CD4-positive, CD25-positive, alpha-beta regulatory T cell (primary cell): ENCODE measurements around the gene MSANTD2. TPM values are rescaled to one million over a fixed set of nuclear protein-coding genes. Genes with fewer than 3 reads are reported as not detected.

Experiments used
- ATAC-seq, 2 donors: fragments of 150-1000 bp; cut with Tn5 transposase; one replicate each; pipeline ENCODE4 v1.10.0; 2021; ENCODE audit warnings: low read depth in 2 of 2, moderate number of reproducible peaks in 2 of 2, moderate library complexity in 1 of 2
- DNase-seq, 3 donors: peaks; one replicate each; pipeline versions ENCODE4 v3.0.0 to v3.0.0-alpha.2; 2012 to 2022; ENCODE audit warnings: mixed read lengths in 1 of 3
- H3K27ac ChIP-seq: one replicate; pipeline ENCODE4 v1.7.0; 2013; ENCODE audit warnings: mild to moderate bottlenecking, low read length; ENCODE audit not compliant: insufficient read depth, poor library complexity, severe bottlenecking
- H3K27me3 ChIP-seq: one replicate; pipeline ENCODE4 v1.7.0; 2013; ENCODE audit warnings: low read length; ENCODE audit not compliant: control insufficient read depth, insufficient read depth
- H3K36me3 ChIP-seq: one replicate; pipeline ENCODE4 v1.7.0; 2013; ENCODE audit warnings: mild to moderate bottlenecking, low read length, moderate library complexity; ENCODE audit not compliant: control insufficient read depth, insufficient read depth
- H3K4me1 ChIP-seq: 2 replicates; pipeline ENCODE4 v1.7.0; 2013; ENCODE audit warnings: mild to moderate bottlenecking, low read length; ENCODE audit not compliant: insufficient read depth, control insufficient read depth, poor library complexity, severe bottlenecking
- H3K4me3 ChIP-seq: one replicate; pipeline ENCODE4 v1.7.0; 2013; ENCODE audit warnings: low read depth, mild to moderate bottlenecking, low read length, moderate library complexity
- H3K9me3 ChIP-seq, 2 experiments: 1 replicate in 1 of 2; 2 replicates in 1 of 2; pipeline ENCODE4 v1.7.0; 2013; ENCODE audit warnings: low read length in 2 of 2, mild to moderate bottlenecking in 1 of 2, moderate library complexity in 1 of 2; ENCODE audit not compliant: control insufficient read depth in 2 of 2
- H3K27ac Mint-ChIP-seq, 3 donors: one replicate each; pipeline ENCODE4 v1.8.0; 2020 to 2022; ENCODE audit warnings: mild to moderate bottlenecking in 3 of 3, mixed read lengths in 3 of 3, moderate library complexity in 2 of 3
- H3K27me3 Mint-ChIP-seq: one replicate; pipeline ENCODE4 v1.8.0; 2022; ENCODE audit warnings: mild to moderate bottlenecking, mixed read lengths
- H3K36me3 Mint-ChIP-seq: one replicate; pipeline ENCODE4 v1.8.0; 2020; ENCODE audit warnings: mixed read lengths
- H3K4me1 Mint-ChIP-seq, 4 donors: one replicate each; pipeline ENCODE4 v1.8.0; 2020 to 2022; ENCODE audit warnings: mixed read lengths in 4 of 4, mild to moderate bottlenecking in 1 of 4
- H3K4me3 Mint-ChIP-seq, 4 donors: one replicate each; pipeline ENCODE4 v1.8.0; 2020 to 2022; ENCODE audit warnings: mild to moderate bottlenecking in 4 of 4, mixed read lengths in 4 of 4, moderate library complexity in 3 of 4
- H3K9me3 Mint-ChIP-seq, 7 donors: one replicate each; pipeline ENCODE4 v1.8.0; 2020 to 2022; ENCODE audit warnings: mixed read lengths in 7 of 7, mild to moderate bottlenecking in 3 of 7, moderate library complexity in 2 of 7
- polyA plus RNA-seq, 4 donors: library from polyadenylated mRNA; unstranded; fragments of 300-500 nt; fragmentation: Illumina TruSeq; gene quantifications; one replicate each; pipeline ENCODE4 v1.2.3, GENCODE V29; 2021
- total RNA-seq: library from RNA; stranded (reverse); gene quantifications from one replicate; pipeline ENCODE4 v1.2.3, GENCODE V29; 2022

MSANTD2 gene
- total and polyA plus RNA-seq, 5 donors from 2014 or later: 1.9 to 10.0 (median 4.2) TPM

GRCh38 chr11:124761301-124762104, 38.7 kb downstream of the MSANTD2 start:
- H3K36me3 ChIP-seq: no peaks in the 10 kb centered on the region
- no peak for DNase-seq

GRCh38 chr11:124760806-124761205, 39.4 kb downstream of the MSANTD2 start:
- Mint-ChIP-seq H3K36me3 (peaks cover 3% of the 10 kb centered on the region), H3K4me3 (peak overlapping the region in 2 of 4 donors; percentile 23 to 88), H3K9me3 (peaks cover 0 to 2% (median 0%) of the 10 kb centered on the region in 7 donors), H3K27ac (peak overlapping the region in 1 of 3 donors; percentile 74), H3K4me1 (peaks cover 0 to 41% (median 10%) of the 10 kb centered on the region in 4 donors), H3K27me3 (peaks cover 66% of the 10 kb centered on the region)
- Histone ChIP-seq H3K36me3 (no peaks in the 10 kb centered on the region), H3K27me3 (peaks cover 12% of the 10 kb centered on the region), H3K4me3 (no peak overlapping the region), H3K4me1 (peaks cover 48% of the 10 kb centered on the region), H3K9me3 (no peaks in the 10 kb centered on the region), H3K27ac (no peak overlapping the region)
- no peak for ATAC-seq
- no peak for DNase-seq

More at GRCh38 chr11:124761301-124762104, 38.7 kb downstream of the MSANTD2 start:
- Mint-ChIP-seq H3K9me3 (peaks cover 0 to 2% (median 0%) of the 10 kb centered on the region in 7 donors), H3K27ac (no peak overlapping the region), H3K4me3 (peak overlapping the region; percentile 68 to 88 (median 72)), H3K4me1 (peaks cover 0 to 41% (median 10%) of the 10 kb centered on the region in 4 donors), H3K36me3 (peaks cover 3% of the 10 kb centered on the region), H3K27me3 (peaks cover 61% of the 10 kb centered on the region)
- Histone ChIP-seq H3K27me3 (peaks cover 12% of the 10 kb centered on the region), H3K4me1 (peaks cover 48% of the 10 kb centered on the region), H3K9me3 (no peaks in the 10 kb centered on the region), H3K4me3 (no peak overlapping the region), H3K27ac (no peak overlapping the region)
- ATAC-seq: no peak

GRCh38 chr11:124760205-124760652, 40.0 kb downstream of the MSANTD2 start:
- Mint-ChIP-seq H3K27ac (peak overlapping the region in 1 of 3 donors; percentile 74), H3K4me3 (peak overlapping the region in 3 of 4 donors; percentile 11 to 88 (median 60)), H3K9me3 (peaks cover 0 to 2% (median 0%) of the 10 kb centered on the region in 7 donors), H3K36me3 (peaks cover 3% of the 10 kb centered on the region), H3K4me1 (peaks cover 0 to 41% (median 10%) of the 10 kb centered on the region in 4 donors), H3K27me3 (peaks cover 66% of the 10 kb centered on the region)
- H3K36me3 ChIP-seq: no peaks in the 10 kb centered on the region
- H3K9me3 ChIP-seq: no peaks in the 10 kb centered on the region
- no peak overlapping the region for H3K27ac ChIP-seq
- no peak for ATAC-seq
- peaks cover 48% of the 10 kb centered on the region for H3K4me1 ChIP-seq
- H3K27me3 ChIP-seq: peaks cover 12% of the 10 kb centered on the region
- DNase-seq: no peak
- no peak overlapping the region for H3K4me3 ChIP-seq

GRCh38 chr11:124759266-124760204, 40.7 kb downstream of the MSANTD2 start:
- Mint-ChIP-seq H3K4me1 (peaks cover 0 to 41% (median 10%) of the 10 kb centered on the region in 4 donors), H3K9me3 (peaks cover 0 to 2% (median 0%) of the 10 kb centered on the region in 7 donors), H3K36me3 (peaks cover 1% of the 10 kb centered on the region), H3K4me3 (peak overlapping the region in 3 of 4 donors; percentile 12 to 88 (median 60)), H3K27ac (no peak overlapping the region), H3K27me3 (peaks cover 66% of the 10 kb centered on the region)
- Histone ChIP-seq H3K4me1 (peaks cover 48% of the 10 kb centered on the region), H3K27ac (no peak overlapping the region), H3K27me3 (peaks cover 12% of the 10 kb centered on the region), H3K36me3 (no peaks in the 10 kb centered on the region), H3K9me3 (no peaks in the 10 kb centered on the region), H3K4me3 (no peak overlapping the region)
- ATAC-seq (no peak), DNase-seq (no peak)

GRCh38 chr11:124758355-124759265, 41.6 kb downstream of the MSANTD2 start:
- Histone ChIP-seq H3K27ac (no peak overlapping the region), H3K9me3 (no peaks in the 10 kb centered on the region), H3K36me3 (no peaks in the 10 kb centered on the region), H3K4me1 (peaks cover 48% of the 10 kb centered on the region), H3K27me3 (peaks cover 12% of the 10 kb centered on the region), H3K4me3 (no peak overlapping the region)
- H3K27me3 Mint-ChIP-seq: peaks cover 67% of the 10 kb centered on the region
- peaks cover 0 to 2% (median 0%) of the 10 kb centered on the region in 7 donors for H3K9me3 Mint-ChIP-seq
- H3K27ac Mint-ChIP-seq: peak overlapping the region in 1 of 3 donors; percentile 33
- DNase-seq: peak; percentile 42 to 72 (median 54)
- peaks cover 0 to 41% (median 10%) of the 10 kb centered on the region in 4 donors for H3K4me1 Mint-ChIP-seq
- H3K36me3 Mint-ChIP-seq: no peaks in the 10 kb centered on the region
- peak; percentile 58 to 70 for ATAC-seq
- H3K4me3 Mint-ChIP-seq: peak overlapping the region; percentile 58 to 80 (median 62)

GRCh38 chr11:124757320-124757719, 42.9 kb downstream of the MSANTD2 start:
- H3K27ac ChIP-seq: no peak overlapping the region
- H3K27ac Mint-ChIP-seq: no peak overlapping the region
- peak overlapping the region in 1 of 4 donors; percentile 43 for H3K4me3 Mint-ChIP-seq
- no peak overlapping the region for H3K4me3 ChIP-seq
- peaks cover 0 to 35% (median 6%) of the 10 kb centered on the region in 4 donors for H3K4me1 Mint-ChIP-seq
- H3K9me3 ChIP-seq: no peaks in the 10 kb centered on the region
- peaks cover 0 to 2% (median 0%) of the 10 kb centered on the region in 7 donors for H3K9me3 Mint-ChIP-seq
- DNase-seq (no peak), ATAC-seq (no peak)
- H3K36me3 ChIP-seq: no peaks in the 10 kb centered on the region
- H3K27me3 Mint-ChIP-seq: peaks cover 60% of the 10 kb centered on the region
- peaks cover 12% of the 10 kb centered on the region for H3K27me3 ChIP-seq
- H3K4me1 ChIP-seq: peaks cover 38% of the 10 kb centered on the region
- no peaks in the 10 kb centered on the region for H3K36me3 Mint-ChIP-seq
